HG03439 (cell line): ENCODE results near the gene CYP27C1.

Experiments
- ATAC-seq: cut with Tn5 transposase; IDR thresholded peaks from one replicate; pipeline ENCODE4 v1.9.1; 2021; ENCODE audit warnings: mild to moderate bottlenecking, moderate library complexity; ENCODE audit not compliant: unreplicated experiment

CYP27C1 gene

GRCh38 chr2:127134833-127135830, 85.0 kb downstream of the CYP27C1 start:
- ATAC-seq = no peak

- ATAC-seq = no peak
Measured at GRCh38 chr2:127134235-127134634, 85.9 kb downstream of the CYP27C1 start.
